ENCODE data around the gene ZNF580.

The ZNF580 gene

GRCh38 chr19:55602104-55603001, 38.4 kb upstream of the ZNF580 start:
- no peak for DNase-seq (ENCODE audit: low spot score)
- no peak for TF ChIP-seq CTCF (IDR thresholded peaks at IDR 0.05; ENCODE audit: extremely low read depth, missing control alignments)

- DNase-seq (ENCODE audit: low spot score) = no peak
- TF ChIP-seq CTCF (IDR thresholded peaks at IDR 0.05; ENCODE audit: extremely low read depth, missing control alignments) = no peak
These were observed 37.7 kb upstream of the ZNF580 start for GRCh38 chr19:55603115-55603514.

GRCh38 chr19:55603581-55604292, 37.1 kb upstream of the ZNF580 start:
- no peak for DNase-seq (ENCODE audit: low spot score)
- no peak for TF ChIP-seq CTCF (IDR thresholded peaks at IDR 0.05; ENCODE audit: extremely low read depth, missing control alignments)

GRCh38 chr19:55605207-55605636, 35.6 kb upstream of the ZNF580 start:
- DNase-seq (ENCODE audit: low spot score) = peak; percentile 98
- TF ChIP-seq CTCF (IDR thresholded peaks at IDR 0.05; ENCODE audit: extremely low read depth, missing control alignments) = no peak

- TF ChIP-seq CTCF (IDR thresholded peaks at IDR 0.05; ENCODE audit: extremely low read depth, missing control alignments) = peak; percentile 79
- peak; percentile 85 for DNase-seq (ENCODE audit: low spot score)
These were observed 34.9 kb upstream of the ZNF580 start, which contains the start of gene ZNF865 for GRCh38 chr19:55605637-55606470. Gene ZNF865 (plus strand): TSS chr19:55605647. CDS start chr19:55613619, 7,972 bp downstream.

- TF ChIP-seq CTCF (IDR thresholded peaks at IDR 0.05; ENCODE audit: extremely low read depth, missing control alignments) = no peak
- DNase-seq (ENCODE audit: low spot score) = no peak
These were observed 34.4 kb upstream of the ZNF580 start for GRCh38 chr19:55606471-55606787.
